HUES64 (cell line): ENCODE measurements around the gene PLCL1.

ENCODE experiments used
- H3K27ac ChIP-seq: 2 replicates; pipeline ENCODE4 v1.7.0; 2013; ENCODE audit warnings: low read depth, low read length, inconsistent platforms
- H3K27me3 ChIP-seq: 2 replicates; pipeline ENCODE4 v1.6.1; 2013; ENCODE audit warnings: mild to moderate bottlenecking, low read length; ENCODE audit not compliant: insufficient read depth
- H3K36me3 ChIP-seq: 2 replicates; pipeline ENCODE4 v1.6.1; 2013; ENCODE audit warnings: mild to moderate bottlenecking, low read length; ENCODE audit not compliant: insufficient read depth
- H3K4me1 ChIP-seq: 2 replicates; pipeline ENCODE4 v1.6.1; 2013; ENCODE audit warnings: mild to moderate bottlenecking, low read length, moderate library complexity; ENCODE audit not compliant: insufficient read depth
- H3K4me3 ChIP-seq: 2 replicates; pipeline ENCODE4 v1.5.1; 2013; ENCODE audit warnings: mild to moderate bottlenecking, low read length, moderate library complexity
- H3K9ac ChIP-seq: 2 replicates; pipeline ENCODE4 v1.6.1; 2013; ENCODE audit warnings: mild to moderate bottlenecking, low read depth, low read length
- H3K9me3 ChIP-seq: 2 replicates; pipeline ENCODE4 v1.6.1; 2013; ENCODE audit warnings: low read depth, low read length; ENCODE audit not compliant: insufficient read depth
- WGBS: fragments of 150-250, 120-280 bp; methylation state at CpG from one replicate; pipeline ENCODE4 v1.1.7; 2013; ENCODE audit warnings: missing lambda C conversion rate; 5-methylcytosine and 5-hydroxymethylcytosine counted together

The PLCL1 gene

GRCh38 chr2:197992482-197993133 lies 188.2 kb downstream of the PLCL1 start:
- Histone ChIP-seq H3K27me3 (no peaks in the 10 kb centered on the region), H3K9me3 (no peaks in the 10 kb centered on the region), H3K4me1 (no peaks in the 10 kb centered on the region), H3K9ac (no peak overlapping the region), H3K27ac (no peak overlapping the region), H3K36me3 (no peaks in the 10 kb centered on the region), H3K4me3 (no peak overlapping the region)
- WGBS: 98% methylated on average over 2 of the region's 4 CpGs

DNA sequence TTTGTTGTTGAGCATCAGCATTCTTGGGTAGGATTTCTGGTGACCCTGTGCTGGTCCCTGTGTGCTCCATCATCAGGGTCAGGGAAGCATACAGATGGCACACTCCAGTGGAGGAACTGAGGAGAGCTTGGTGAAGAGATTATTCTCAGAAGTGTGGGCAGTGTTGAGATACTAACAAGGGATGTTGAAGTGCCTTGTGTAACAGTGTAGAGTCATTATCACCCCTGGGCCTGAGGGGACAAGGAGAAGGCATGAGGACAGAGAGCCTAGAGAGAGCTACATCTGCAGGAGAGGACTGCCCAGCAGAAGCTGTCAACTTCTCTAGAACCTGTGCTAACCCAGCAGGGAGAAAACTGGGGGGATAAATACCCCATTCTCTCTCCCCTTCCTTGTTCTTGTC lies 189.0 kb downstream of the PLCL1 start:
- H3K4me3 ChIP-seq: no peak overlapping the region
- no peaks in the 10 kb centered on the region for H3K27me3 ChIP-seq
- H3K4me1 ChIP-seq: no peaks in the 10 kb centered on the region
- no peaks in the 10 kb centered on the region for H3K9me3 ChIP-seq
- no peak overlapping the region for H3K9ac ChIP-seq
- no peak overlapping the region for H3K27ac ChIP-seq
- H3K36me3 ChIP-seq: no peaks in the 10 kb centered on the region

DNA sequence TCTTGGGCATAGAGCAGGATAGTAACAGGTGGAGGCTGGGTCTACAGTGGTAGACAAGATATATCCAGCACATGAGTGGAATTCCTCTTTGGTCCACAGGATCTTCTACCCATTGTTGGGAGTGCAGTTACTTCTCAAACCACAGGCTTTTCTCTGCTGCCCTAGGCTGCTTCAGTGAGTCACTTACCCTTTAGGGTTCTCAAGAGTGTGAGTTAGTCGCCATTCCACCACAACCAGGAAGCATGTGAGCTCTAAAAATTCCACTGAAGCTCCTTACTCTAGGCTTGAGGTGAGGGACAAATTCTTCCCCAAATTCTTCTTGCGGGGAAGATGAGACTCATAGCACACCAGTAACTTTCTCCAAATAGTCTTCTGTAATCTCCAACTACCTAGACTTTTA lies 189.4 kb downstream of the PLCL1 start:
- Histone ChIP-seq H3K27ac (no peak overlapping the region), H3K4me1 (no peaks in the 10 kb centered on the region), H3K9ac (no peak overlapping the region), H3K9me3 (no peaks in the 10 kb centered on the region), H3K36me3 (no peaks in the 10 kb centered on the region), H3K4me3 (no peak overlapping the region), H3K27me3 (no peaks in the 10 kb centered on the region)
- WGBS: 94% methylated on average over 2 of the region's 2 CpGs

- WGBS: 100% methylated on average over 1 of the region's 1 CpG
- Histone ChIP-seq H3K27me3 (no peaks in the 10 kb centered on the region), H3K27ac (no peak overlapping the region), H3K9ac (no peak overlapping the region), H3K9me3 (no peaks in the 10 kb centered on the region), H3K36me3 (no peaks in the 10 kb centered on the region), H3K4me3 (no peak overlapping the region), H3K4me1 (no peaks in the 10 kb centered on the region)
These were observed 190.4 kb downstream of the PLCL1 start for GRCh38 chr2:197994751-197995150.

DNA sequence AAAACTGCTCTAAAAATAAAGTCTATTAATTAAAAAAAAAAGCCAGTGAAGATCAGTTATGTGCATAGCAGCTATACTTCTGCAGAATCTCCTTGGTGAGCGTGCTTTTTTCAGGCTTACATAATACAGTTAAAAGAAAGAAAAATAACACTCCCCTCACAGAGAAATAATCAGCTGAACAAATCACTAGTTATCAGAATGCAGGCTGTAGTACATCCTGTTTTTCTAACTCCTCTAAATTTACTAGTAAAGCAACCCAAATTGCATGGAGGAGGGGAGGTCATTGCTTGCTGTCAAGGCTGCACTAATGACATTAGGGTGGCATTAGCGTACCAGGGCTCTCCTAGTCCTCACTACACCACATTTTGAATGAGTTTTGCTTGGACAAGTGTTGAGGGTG lies 192.2 kb downstream of the PLCL1 start:
- no peaks in the 10 kb centered on the region for H3K27me3 ChIP-seq
- 95% methylated on average over 2 of the region's 2 CpGs for WGBS
- no peaks in the 10 kb centered on the region for H3K36me3 ChIP-seq
- H3K4me1 ChIP-seq: no peaks in the 10 kb centered on the region
- no peak overlapping the region for H3K9ac ChIP-seq
- no peaks in the 10 kb centered on the region for H3K9me3 ChIP-seq
- H3K27ac ChIP-seq: no peak overlapping the region
- H3K4me3 ChIP-seq: no peak overlapping the region

- H3K4me3 ChIP-seq: no peak overlapping the region
- no peak overlapping the region for H3K27ac ChIP-seq
- H3K9me3 ChIP-seq: no peaks in the 10 kb centered on the region
- no peaks in the 10 kb centered on the region for H3K36me3 ChIP-seq
- H3K9ac ChIP-seq: no peak overlapping the region
- no peaks in the 10 kb centered on the region for H3K4me1 ChIP-seq
- H3K27me3 ChIP-seq: no peaks in the 10 kb centered on the region
- WGBS: 96% methylated on average over 7 of the region's 7 CpGs
These were observed 192.7 kb downstream of the PLCL1 start for GRCh38 chr2:197997083-197997541.

DNA sequence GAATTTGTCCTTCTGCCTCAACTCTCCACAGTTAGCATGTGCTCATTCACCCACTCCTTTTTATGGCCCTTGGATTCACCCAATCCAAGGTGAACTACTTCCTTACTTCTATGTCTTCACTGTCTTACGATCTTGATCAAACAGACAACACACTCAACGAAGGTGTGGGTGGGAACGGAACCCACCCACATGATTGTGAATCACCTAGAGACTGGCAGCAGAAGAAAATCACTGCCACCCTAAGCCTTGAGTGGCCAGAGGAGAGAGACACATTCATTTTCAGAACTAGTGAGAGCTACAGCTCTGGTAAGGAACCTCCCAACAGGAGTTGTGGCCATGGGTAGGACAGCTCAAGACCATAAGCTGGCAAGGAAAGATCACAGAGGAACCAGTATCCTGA lies 194.3 kb downstream of the PLCL1 start:
- Histone ChIP-seq H3K36me3 (no peaks in the 10 kb centered on the region), H3K27me3 (no peaks in the 10 kb centered on the region), H3K4me3 (no peak overlapping the region), H3K27ac (no peak overlapping the region), H3K9me3 (no peaks in the 10 kb centered on the region), H3K4me1 (no peaks in the 10 kb centered on the region), H3K9ac (no peak overlapping the region)
- WGBS: 95% methylated on average over 3 of the region's 3 CpGs

- no peaks in the 10 kb centered on the region for H3K27me3 ChIP-seq
- 100% methylated on average over 1 of the region's 1 CpG for WGBS
- H3K9me3 ChIP-seq: no peaks in the 10 kb centered on the region
- H3K36me3 ChIP-seq: no peaks in the 10 kb centered on the region
- H3K4me3 ChIP-seq: no peak overlapping the region
- H3K27ac ChIP-seq: no peak overlapping the region
- H3K9ac ChIP-seq: no peak overlapping the region
- H3K4me1 ChIP-seq: no peaks in the 10 kb centered on the region
These were observed 196.0 kb downstream of the PLCL1 start for GRCh38 chr2:198000417-198000816.

- Histone ChIP-seq H3K27ac (no peak overlapping the region), H3K9ac (no peak overlapping the region), H3K4me1 (no peaks in the 10 kb centered on the region), H3K4me3 (no peak overlapping the region), H3K27me3 (no peaks in the 10 kb centered on the region), H3K9me3 (no peaks in the 10 kb centered on the region), H3K36me3 (no peaks in the 10 kb centered on the region)
- 94% methylated on average over 1 of the region's 1 CpG for WGBS
These were observed 199.8 kb downstream of the PLCL1 start for GRCh38 chr2:198004173-198004572.

DNA sequence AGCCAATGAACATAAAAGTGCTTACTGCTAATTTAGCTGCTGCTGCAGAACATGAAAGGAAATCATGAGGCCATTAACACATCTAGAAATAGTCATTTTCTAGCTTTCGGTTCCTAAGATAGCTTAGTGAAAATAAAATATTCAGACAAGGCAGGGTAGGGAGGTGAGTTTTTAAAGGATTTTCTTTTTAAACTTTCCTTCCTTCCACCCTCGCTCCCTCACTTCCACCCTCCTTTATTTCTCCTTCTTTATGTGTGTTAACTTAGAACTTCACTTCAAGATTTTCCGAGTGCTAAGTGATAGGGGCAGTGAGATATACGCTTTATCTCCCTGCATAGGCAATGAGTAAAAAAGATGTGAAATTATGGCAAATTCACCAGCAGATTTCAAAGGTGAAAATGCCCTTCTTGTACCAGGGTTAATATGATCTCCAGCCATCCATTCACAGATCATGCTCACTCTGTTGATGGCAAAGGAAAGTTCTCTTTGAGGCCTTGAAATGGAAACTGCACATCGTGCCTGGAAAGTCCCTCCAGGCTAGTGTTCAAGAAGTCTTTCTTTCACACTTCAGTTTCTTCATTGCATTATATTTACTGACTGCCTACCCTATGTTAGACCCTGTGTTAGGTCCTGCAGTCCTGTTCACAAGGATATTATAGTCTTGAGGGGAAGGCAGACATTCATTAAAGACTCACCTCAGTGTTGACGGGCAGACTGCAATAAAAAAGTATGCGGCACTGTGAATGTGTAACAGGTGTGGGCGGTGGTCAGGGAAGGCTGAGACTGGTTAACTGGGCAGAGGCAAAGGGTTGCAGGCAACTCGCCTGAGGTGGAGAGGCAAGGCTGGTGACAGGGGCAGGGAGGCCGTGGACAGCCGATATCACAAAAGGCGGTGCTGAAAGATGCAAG lies 200.8 kb downstream of the PLCL1 start:
- Histone ChIP-seq H3K27ac (no peak overlapping the region), H3K36me3 (no peaks in the 10 kb centered on the region), H3K27me3 (no peaks in the 10 kb centered on the region), H3K4me1 (no peaks in the 10 kb centered on the region), H3K4me3 (no peak overlapping the region), H3K9ac (no peak overlapping the region), H3K9me3 (no peaks in the 10 kb centered on the region)
- WGBS: 93% methylated on average over 11 of the region's 12 CpGs

GRCh38 chr2:198006733-198007132 lies 202.3 kb downstream of the PLCL1 start:
- Histone ChIP-seq H3K36me3 (no peaks in the 10 kb centered on the region), H3K27ac (no peak overlapping the region), H3K9me3 (no peaks in the 10 kb centered on the region), H3K9ac (no peak overlapping the region), H3K4me3 (no peak overlapping the region), H3K4me1 (no peaks in the 10 kb centered on the region), H3K27me3 (no peaks in the 10 kb centered on the region)
- no CpG with 5 or more reads among the region's 1 CpG for WGBS
